H9 (cell line): ENCODE data around the gene INHBB. TPM values are rescaled to one million over a fixed set of nuclear protein-coding genes. Genes with fewer than 3 reads are reported as not detected.
A peak's percentile ranks its signal among the peaks of the same experiment; 100 is the strongest.

ENCODE experiments used
- DNase-seq: peaks from one replicate; pipeline ENCODE4 v3.0.0-alpha.2; 2017
- H2AFZ ChIP-seq: one replicate; pipeline ENCODE4 v1.6.1; 2013; ENCODE audit warnings: mild to moderate bottlenecking, low read length, control low read depth, moderate library complexity
- H2AK5ac ChIP-seq: 2 replicates; pipeline ENCODE4 v1.6.1; 2013; ENCODE audit warnings: low read length, control low read depth, mixed read lengths; ENCODE audit not compliant: insufficient read length
- H2BK120ac ChIP-seq: one replicate; pipeline ENCODE4 v1.6.1; 2013; ENCODE audit warnings: low read depth, mild to moderate bottlenecking, low read length, control low read depth, inconsistent platforms; ENCODE audit not compliant: poor library complexity, severe bottlenecking
- H2BK12ac ChIP-seq: 2 replicates; pipeline ENCODE4 v1.6.1; 2013; ENCODE audit warnings: low read length, control low read depth, mixed read lengths, low read depth; ENCODE audit not compliant: insufficient read length
- H2BK15ac ChIP-seq: 2 replicates; pipeline ENCODE4 v1.6.1; 2013; ENCODE audit warnings: low read depth, low read length, control low read depth
- H2BK20ac ChIP-seq: one replicate; pipeline ENCODE4 v1.6.1; 2013; ENCODE audit warnings: low read depth, mild to moderate bottlenecking, low read length, control low read depth, inconsistent platforms; ENCODE audit not compliant: poor library complexity, severe bottlenecking
- H2BK5ac ChIP-seq: 2 replicates; pipeline ENCODE4 v1.6.1; 2013; ENCODE audit warnings: low read length, control low read depth, mixed read lengths; ENCODE audit not compliant: insufficient read length
- H3K14ac ChIP-seq: 2 replicates; pipeline ENCODE4 v1.6.1; 2013; ENCODE audit warnings: low read length, control low read depth; ENCODE audit not compliant: insufficient read depth
- H3K18ac ChIP-seq: 2 replicates; pipeline ENCODE4 v1.6.1; 2013; ENCODE audit warnings: low read depth, mild to moderate bottlenecking, mixed read lengths, low read length, control low read depth; ENCODE audit not compliant: insufficient read length
- H3K23ac ChIP-seq: 2 replicates; pipeline ENCODE4 v1.6.1; 2013; ENCODE audit warnings: low read length, control low read depth, mixed read lengths, low read depth; ENCODE audit not compliant: insufficient read length
- H3K23me2 ChIP-seq: 2 replicates; pipeline ENCODE4 v1.6.1; 2013; ENCODE audit warnings: low read depth, mild to moderate bottlenecking, mixed read lengths, low read length, control low read depth; ENCODE audit not compliant: insufficient read length, poor library complexity, severe bottlenecking
- H3K27ac ChIP-seq: 2 replicates; pipeline ENCODE4 v1.5.1; 2013; ENCODE audit warnings: low read length, control low read depth, mixed read lengths, low read depth; ENCODE audit not compliant: insufficient read length
- H3K27me3 ChIP-seq: 2 replicates; pipeline ENCODE4 v1.6.1; 2013; ENCODE audit warnings: low read length, control low read depth, inconsistent platforms; ENCODE audit not compliant: insufficient read depth
- H3K4ac ChIP-seq: 2 replicates; pipeline ENCODE4 v1.6.1; 2013; ENCODE audit warnings: low read depth, mild to moderate bottlenecking, control low read depth, inconsistent platforms, low read length, moderate library complexity
- H3K4me1 ChIP-seq: 2 replicates; pipeline ENCODE4 v1.6.1; 2013; ENCODE audit warnings: low read length, control low read depth, inconsistent platforms; ENCODE audit not compliant: insufficient read depth
- H3K4me2 ChIP-seq: 2 replicates; pipeline ENCODE4 v1.6.1; 2013; ENCODE audit warnings: low read length, control low read depth, mixed read lengths; ENCODE audit not compliant: insufficient read length, insufficient read depth
- H3K56ac ChIP-seq: 2 replicates; pipeline ENCODE4 v1.6.1; 2013; ENCODE audit warnings: low read depth, mild to moderate bottlenecking, mixed read lengths, low read length, control low read depth; ENCODE audit not compliant: insufficient read length
- H3K79me1 ChIP-seq: 2 replicates; pipeline ENCODE4 v1.6.1; 2013; ENCODE audit warnings: low read depth, mild to moderate bottlenecking, moderate library complexity, low read length, control low read depth, inconsistent platforms; ENCODE audit not compliant: insufficient read depth, poor library complexity, severe bottlenecking
- H3K79me2 ChIP-seq: 2 replicates; pipeline ENCODE4 v1.6.1; 2013; ENCODE audit warnings: low read length, control low read depth, inconsistent platforms; ENCODE audit not compliant: insufficient read depth
- H3K9ac ChIP-seq: 2 replicates; pipeline ENCODE4 v1.6.1; 2013; ENCODE audit warnings: low read length, control low read depth, mixed read lengths; ENCODE audit not compliant: insufficient read length; ENCODE audit errors: extremely low read depth
- H3K9me3 ChIP-seq: one replicate; pipeline ENCODE4 v1.6.1; 2013; ENCODE audit warnings: low read depth, low read length, inconsistent platforms; ENCODE audit not compliant: control insufficient read depth
- H3T11ph ChIP-seq: one replicate; pipeline ENCODE4 v1.6.1; 2013; ENCODE audit warnings: mild to moderate bottlenecking, low read length, control low read depth, inconsistent platforms
- H4K20me1 ChIP-seq: one replicate; pipeline ENCODE4 v1.6.1; 2013; ENCODE audit not compliant: control insufficient read depth, insufficient read length, insufficient read depth
- H4K5ac ChIP-seq: 2 replicates; pipeline ENCODE4 v1.6.1; 2013; ENCODE audit warnings: low read depth, mild to moderate bottlenecking, mixed read lengths, low read length, control low read depth; ENCODE audit not compliant: insufficient read length
- H4K8ac ChIP-seq: replicated peaks from 2 replicates; pipeline ENCODE4 v1.6.1; 2013; ENCODE audit warnings: low read length, control low read depth, mixed read lengths, low read depth; ENCODE audit not compliant: insufficient read length
- H4K91ac ChIP-seq: 2 replicates; pipeline ENCODE4 v1.6.1; 2013; ENCODE audit warnings: low read depth, mild to moderate bottlenecking, moderate library complexity, mixed read lengths, low read length, control low read depth; ENCODE audit not compliant: insufficient read length
- H3K27ac Mint-ChIP-seq, 3 experiments: 2 replicates in 2 of 3; 3 replicates in 1 of 3; pipeline ENCODE4 v1.8.0; 2020 to 2021; ENCODE audit warnings: mixed read lengths in 3 of 3, mild to moderate bottlenecking in 1 of 3, moderate library complexity in 1 of 3
- H3K27me3 Mint-ChIP-seq: 2 replicates; pipeline ENCODE4 v1.8.0; 2021; ENCODE audit warnings: low read depth, mild to moderate bottlenecking, moderate library complexity, mixed read lengths
- H3K36me3 Mint-ChIP-seq, 3 experiments: 2 replicates in 2 of 3; 3 replicates in 1 of 3; pipeline ENCODE4 v1.8.0; 2020 to 2021; ENCODE audit warnings: low read depth in 3 of 3, mixed read lengths in 3 of 3; ENCODE audit not compliant: insufficient read depth in 1 of 3
- H3K4me1 Mint-ChIP-seq, 2 experiments: 2 replicates each; pipeline ENCODE4 v1.8.0; 2020; ENCODE audit warnings: mixed read lengths in 2 of 2
- H3K4me3 Mint-ChIP-seq, 2 experiments: 2 replicates in 1 of 2; 3 replicates in 1 of 2; pipeline ENCODE4 v1.8.0; 2020 to 2021; ENCODE audit warnings: mild to moderate bottlenecking in 2 of 2, mixed read lengths in 2 of 2, moderate library complexity in 1 of 2
- H3K9me3 Mint-ChIP-seq, 2 experiments: 2 replicates in 1 of 2; 3 replicates in 1 of 2; pipeline ENCODE4 v1.8.0; 2020; ENCODE audit warnings: mild to moderate bottlenecking in 2 of 2, mixed read lengths in 2 of 2, moderate library complexity in 1 of 2
- WGBS: extraction: QIAGEN DNeasy Blood & Tissue Kit; methylation state at CpG from one replicate; pipeline ENCODE4 v1.1.7; 2013; ENCODE audit warnings: missing lambda C conversion rate, low lambda C conversion rate, mixed read lengths; ENCODE audit not compliant: insufficient read length; ENCODE audit errors: extremely low coverage; 5-methylcytosine and 5-hydroxymethylcytosine counted together
- total RNA-seq: library from RNA; stranded (reverse); gene quantifications from 2 replicates; pipeline ENCODE4 v1.2.1, GENCODE V29; 2021
- TF ChIP-seq, protein P1 (sequence below): fragments of 200-600 bp; sonication (generic); conservative IDR thresholded peaks from 3 replicates; pipeline ENCODE4 v1.8.0; 2021; ENCODE audit warnings: antibody characterized with exemption, mild to moderate bottlenecking

INHBB gene
- total RNA-seq, 1 experiment from 2014 or later = 0.13 TPM

DNA sequence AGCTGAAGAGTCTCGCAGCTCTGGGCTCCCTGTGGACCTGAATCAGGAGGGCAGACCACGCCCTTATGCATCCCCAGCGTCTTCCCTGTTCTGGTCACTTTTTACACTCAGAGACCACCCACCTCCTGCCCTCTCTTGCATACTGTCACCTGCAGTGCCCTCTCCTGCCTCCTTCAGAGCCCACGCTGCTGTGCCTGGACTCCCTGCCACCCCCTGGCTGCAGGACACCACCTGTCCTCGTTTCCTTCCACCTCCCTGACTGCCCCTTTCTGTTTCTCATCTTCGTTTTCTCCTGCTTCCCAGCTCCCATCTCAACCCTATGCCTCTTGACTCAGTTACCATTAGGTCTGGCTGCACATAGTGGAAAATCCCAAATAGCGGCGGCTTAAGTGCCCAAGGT, 9.2 kb upstream of the INHBB start:
- Histone ChIP-seq H3K9ac (no peak overlapping the region), H3T11ph (no peak overlapping the region), H3K4me1 (no peaks in the 10 kb centered on the region), H3K14ac (no peak overlapping the region; the same call in 1 of the 2 replicates), H2AFZ (no peak overlapping the region), H2BK120ac (no peak overlapping the region), H3K79me1 (no peaks in the 10 kb centered on the region), H3K4ac (no peak overlapping the region), H3K23ac (no peak overlapping the region), H2AK5ac (no peak overlapping the region), H3K79me2 (no peaks in the 10 kb centered on the region), H3K56ac (no peak overlapping the region), H4K5ac (no peak overlapping the region), H3K27me3 (peaks cover 3% of the 10 kb centered on the region; the same call in 1 of the 2 replicates), H3K9me3 (no peaks in the 10 kb centered on the region), H3K4me2 (no peak overlapping the region), H4K8ac (no peak overlapping the region), H4K20me1 (no peaks in the 10 kb centered on the region), H3K18ac (no peak overlapping the region), H4K91ac (no peak overlapping the region), H3K23me2 (no peaks in the 10 kb centered on the region), H3K27ac (no peak overlapping the region), H2BK5ac (no peak overlapping the region), H2BK12ac (no peak overlapping the region), H2BK15ac (no peak overlapping the region; the same call in 1 of the 2 replicates), H2BK20ac (no peak overlapping the region)
- Mint-ChIP-seq H3K27me3 (peaks cover 95% of the 10 kb centered on the region), H3K4me1 (peaks cover 2 to 11% of the 10 kb centered on the region in 2 experiments; a peak in 3 of 4 replicates), H3K9me3 (peaks cover 0 to 6% of the 10 kb centered on the region in 2 experiments; a peak in 2 of 5 replicates), H3K27ac (no peak overlapping the region), H3K36me3 (no peaks in the 10 kb centered on the region), H3K4me3 (no peak overlapping the region)
- DNase-seq = no peak
- WGBS = no CpG with 5 or more reads among the region's 8 CpGs
- TF ChIP-seq, protein P1, sequence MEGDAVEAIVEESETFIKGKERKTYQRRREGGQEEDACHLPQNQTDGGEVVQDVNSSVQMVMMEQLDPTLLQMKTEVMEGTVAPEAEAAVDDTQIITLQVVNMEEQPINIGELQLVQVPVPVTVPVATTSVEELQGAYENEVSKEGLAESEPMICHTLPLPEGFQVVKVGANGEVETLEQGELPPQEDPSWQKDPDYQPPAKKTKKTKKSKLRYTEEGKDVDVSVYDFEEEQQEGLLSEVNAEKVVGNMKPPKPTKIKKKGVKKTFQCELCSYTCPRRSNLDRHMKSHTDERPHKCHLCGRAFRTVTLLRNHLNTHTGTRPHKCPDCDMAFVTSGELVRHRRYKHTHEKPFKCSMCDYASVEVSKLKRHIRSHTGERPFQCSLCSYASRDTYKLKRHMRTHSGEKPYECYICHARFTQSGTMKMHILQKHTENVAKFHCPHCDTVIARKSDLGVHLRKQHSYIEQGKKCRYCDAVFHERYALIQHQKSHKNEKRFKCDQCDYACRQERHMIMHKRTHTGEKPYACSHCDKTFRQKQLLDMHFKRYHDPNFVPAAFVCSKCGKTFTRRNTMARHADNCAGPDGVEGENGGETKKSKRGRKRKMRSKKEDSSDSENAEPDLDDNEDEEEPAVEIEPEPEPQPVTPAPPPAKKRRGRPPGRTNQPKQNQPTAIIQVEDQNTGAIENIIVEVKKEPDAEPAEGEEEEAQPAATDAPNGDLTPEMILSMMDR = peak; percentile 25; the same call in 2 of the 3 replicates
